Esophagus muscularis mucosa (tissue), 4 donors: ENCODE results near the gene FAM169A.

Experiments used
- CTCF ChIP-seq, 3 experiments: fragments of 200-600 bp in 2 of 3; fragments of 450-650 bp in 1 of 3; sonication (generic) in 2 of 3; IDR thresholded peaks; one replicate each; pipeline ENCODE4 v1.5.1; 2017 to 2019; ENCODE audit warnings: antibody characterized with exemption in 3 of 3, mild to moderate bottlenecking in 2 of 3, moderate library complexity in 1 of 3
- EP300 ChIP-seq: sonication (generic); formaldehyde crosslinking; IDR thresholded peaks from one replicate; pipeline ENCODE4 v1.6.1; 2017; ENCODE audit warnings: antibody characterized with exemption
- POLR2A ChIP-seq: fragments of 450-650 bp; IDR thresholded peaks from one replicate; pipeline ENCODE4 v1.6.1; 2017; ENCODE audit warnings: antibody characterized with exemption, moderate library complexity, mild to moderate bottlenecking, low read depth

DNA sequence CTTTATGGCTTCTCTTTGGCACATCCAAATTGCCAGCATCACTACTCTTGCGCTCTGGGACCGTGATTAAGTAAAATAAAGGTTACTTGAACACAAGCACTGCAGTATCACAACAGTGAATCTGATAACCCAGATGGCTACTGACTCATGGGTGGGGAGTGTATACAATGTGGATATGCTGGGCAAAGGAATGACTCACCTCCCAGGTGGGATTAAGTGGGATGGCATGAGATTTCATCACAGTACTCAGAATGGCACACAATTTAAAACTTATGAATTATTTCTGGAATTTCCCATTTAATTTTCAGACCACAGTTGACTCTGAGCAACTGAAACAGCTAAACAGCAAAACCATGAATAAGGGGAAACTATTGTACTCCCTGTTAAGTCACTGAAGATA, 103.6 kb downstream of the FAM169A start:
- TF ChIP-seq CTCF (IDR thresholded peaks at IDR 0.05) = no peak
- TF ChIP-seq POLR2A = no peak
- no peak for TF ChIP-seq EP300
